Activated CD8-positive, alpha-beta memory T cell treated with anti-CD3 and anti-CD28 coated beads, Interleukin-2, amount 50 U/mL, for 48 hours (primary cell): ENCODE results near the gene YARS2.
"Not testable (repeated sequence)": the region's sequence is repeated elsewhere in the genome, so short reads cannot be mapped to it uniquely, and the experiment has no call there.

ENCODE experiments used
- DNase-seq: peaks from one replicate; pipeline ENCODE4 v3.0.0-alpha.2; 2020

Gene YARS2

GRCh38 chr12:32743264-32743663 lies 12.4 kb downstream of the YARS2 start:
- DNase-seq, result no peak

DNA sequence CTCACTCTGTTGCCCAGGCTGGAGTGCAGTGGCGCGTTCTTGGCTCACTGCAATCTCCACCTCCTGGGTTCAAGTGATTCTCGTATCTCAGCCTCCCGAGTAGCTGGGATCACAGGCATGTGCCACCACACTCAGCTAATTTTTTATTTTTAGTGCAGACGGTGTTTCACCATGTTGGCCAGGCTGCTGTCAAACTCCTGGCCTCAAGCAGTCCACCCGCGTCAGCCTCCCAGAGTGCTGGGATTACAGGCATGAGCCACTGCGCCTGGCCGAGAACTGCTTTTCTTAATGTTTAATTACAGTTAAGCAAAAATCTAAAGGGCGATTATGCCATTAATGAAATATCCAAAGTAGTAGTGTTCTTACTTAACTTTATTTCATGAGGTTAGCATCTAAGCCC lies 13.6 kb downstream of the YARS2 start:
- no peak for DNase-seq

- no peak for DNase-seq
These were observed 16.4 kb downstream of the YARS2 start for GRCh38 chr12:32739279-32739678.

DNA sequence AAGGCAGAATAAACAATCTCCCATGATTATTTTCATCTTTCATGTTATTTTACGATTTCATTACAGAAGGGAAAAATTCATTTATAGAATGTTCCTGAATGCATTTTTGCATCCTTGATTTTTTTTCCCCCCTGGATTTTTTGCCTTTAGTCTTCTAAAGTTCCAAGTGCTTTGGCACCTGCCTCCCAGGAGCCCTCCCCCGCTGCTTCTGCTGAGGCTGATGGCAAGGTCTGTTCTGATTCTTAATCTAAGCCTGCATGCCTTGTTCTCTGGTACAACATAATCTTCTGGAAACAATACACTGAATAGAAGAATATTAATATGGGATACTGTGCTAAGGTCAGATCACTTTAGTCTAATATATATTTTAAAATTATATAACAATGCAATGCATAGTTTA lies 18.0 kb downstream of the YARS2 start:
- no peak for DNase-seq

DNA sequence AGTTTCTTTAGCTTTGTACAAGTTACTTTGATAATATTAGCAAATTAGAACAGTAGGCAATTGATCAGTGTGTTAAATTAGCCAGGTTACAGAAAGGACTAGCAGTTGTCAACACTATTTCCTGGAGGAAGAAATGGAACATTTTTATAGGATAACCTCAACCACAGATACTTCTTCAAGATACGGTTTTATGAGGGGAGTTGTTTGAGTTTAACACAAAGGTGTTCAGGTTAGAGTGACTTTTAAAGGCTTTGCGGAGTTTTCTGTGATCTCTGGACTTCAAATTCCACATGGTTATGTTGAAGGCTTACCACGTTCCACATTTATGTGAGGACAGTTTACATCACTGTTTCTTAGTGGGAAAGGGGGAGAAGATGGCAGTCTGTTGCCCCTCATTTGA lies 19.3 kb downstream of the YARS2 start:
- no peak for DNase-seq

- DNase-seq, result no peak
These were observed 20.7 kb downstream of the YARS2 start for GRCh38 chr12:32734952-32735351.

- DNase-seq, result no peak
These were observed 28.5 kb downstream of the YARS2 start for GRCh38 chr12:32727237-32727636.

DNA sequence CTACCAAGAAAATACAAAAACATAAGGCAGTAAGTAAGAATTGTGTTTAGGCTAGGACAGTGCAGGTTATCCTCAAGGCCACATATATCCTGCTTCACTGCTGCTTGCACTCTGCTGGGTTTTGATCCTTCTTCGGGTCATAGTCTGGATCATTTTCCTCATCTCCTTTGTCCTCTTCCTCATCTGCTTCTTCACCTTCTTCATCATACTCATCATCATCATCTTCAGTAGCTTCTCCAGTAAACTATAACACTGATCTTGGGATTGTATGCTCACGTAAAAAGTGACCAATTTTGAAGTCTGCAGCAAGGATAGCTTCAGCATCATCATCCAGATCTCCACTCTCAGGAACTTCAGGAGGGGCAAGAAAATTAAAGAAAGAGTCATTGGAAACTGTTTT lies 29.4 kb downstream of the YARS2 start:
- DNase-seq, result no peak

GRCh38 chr12:32725308-32725707 lies 30.4 kb downstream of the YARS2 start:
- not testable (repeated sequence) for DNase-seq

DNA sequence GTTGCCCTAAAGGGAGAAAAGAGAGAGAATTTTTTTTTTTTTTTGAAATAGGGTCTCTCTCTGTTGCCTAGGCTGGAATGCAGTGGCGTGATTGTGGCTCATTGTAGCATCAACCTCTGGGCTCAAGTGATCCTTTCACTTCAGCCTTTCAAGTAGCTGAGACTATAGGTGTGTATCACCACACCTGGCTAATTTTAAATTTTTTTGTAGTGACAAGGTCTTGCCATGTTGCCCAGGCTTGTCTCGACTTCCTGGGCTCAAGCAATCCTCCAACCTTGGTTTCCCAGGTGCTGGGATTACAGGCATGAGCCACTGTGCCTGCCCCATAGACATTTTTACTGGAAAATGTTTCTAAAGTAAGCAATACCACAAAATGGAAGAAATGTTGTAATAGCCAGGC lies 36.8 kb downstream of the YARS2 start:
- DNase-seq, result no peak

DNA sequence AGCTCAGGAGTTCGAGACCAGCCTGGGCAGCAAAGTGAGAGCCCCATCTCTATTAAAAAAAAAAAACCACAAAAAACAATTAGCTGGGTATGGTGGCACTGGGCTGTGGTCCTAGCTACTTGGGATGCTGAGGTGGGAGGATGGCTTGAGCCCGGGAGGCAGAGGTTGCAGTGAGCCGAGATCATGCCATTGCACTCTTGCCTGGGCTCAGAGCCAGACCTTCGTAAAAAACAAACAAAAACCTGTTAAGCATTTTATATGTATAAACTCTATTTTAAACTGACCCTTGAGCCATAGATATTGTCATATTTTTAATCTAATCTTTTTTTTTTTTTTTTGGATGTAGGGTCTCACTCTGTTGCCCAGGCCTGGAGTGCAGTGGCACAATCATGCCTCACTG lies 40.9 kb downstream of the YARS2 start:
- no peak for DNase-seq

GRCh38 chr12:32708926-32709325 lies 46.8 kb downstream of the YARS2 start:
- no peak for DNase-seq

DNA sequence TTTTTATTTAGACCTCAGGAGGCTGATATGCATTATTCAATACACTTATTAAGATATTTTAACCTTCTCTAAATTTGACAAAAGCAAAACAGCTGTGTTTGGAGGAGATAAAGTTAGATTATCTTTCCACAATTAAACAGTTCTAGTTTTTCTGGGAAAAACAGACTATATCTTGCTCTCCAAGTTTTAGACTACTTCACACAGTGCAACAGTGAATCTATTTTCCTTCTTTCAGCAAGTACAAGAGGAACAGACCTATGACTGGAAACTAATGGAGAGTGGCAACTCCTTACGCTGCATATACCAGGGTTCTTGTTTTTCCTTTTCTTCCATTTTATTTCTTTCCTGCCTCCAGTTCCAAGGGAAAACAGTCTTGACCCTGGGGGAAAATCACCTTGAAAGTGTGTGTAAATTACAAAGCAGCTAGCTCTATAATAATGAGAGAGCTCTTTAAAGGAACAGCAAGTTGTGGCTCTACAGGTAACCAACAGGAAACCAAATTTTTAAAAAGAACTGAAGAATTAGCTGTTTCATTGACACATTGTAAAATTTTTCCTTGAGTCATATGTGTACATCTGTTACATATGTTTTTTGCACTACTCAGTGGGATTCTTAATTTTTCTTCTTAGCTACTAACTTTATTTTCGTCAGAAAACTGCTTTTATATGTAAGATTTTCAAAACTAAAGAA lies 49.2 kb downstream of the YARS2 start:
- DNase-seq, result no peak

DNA sequence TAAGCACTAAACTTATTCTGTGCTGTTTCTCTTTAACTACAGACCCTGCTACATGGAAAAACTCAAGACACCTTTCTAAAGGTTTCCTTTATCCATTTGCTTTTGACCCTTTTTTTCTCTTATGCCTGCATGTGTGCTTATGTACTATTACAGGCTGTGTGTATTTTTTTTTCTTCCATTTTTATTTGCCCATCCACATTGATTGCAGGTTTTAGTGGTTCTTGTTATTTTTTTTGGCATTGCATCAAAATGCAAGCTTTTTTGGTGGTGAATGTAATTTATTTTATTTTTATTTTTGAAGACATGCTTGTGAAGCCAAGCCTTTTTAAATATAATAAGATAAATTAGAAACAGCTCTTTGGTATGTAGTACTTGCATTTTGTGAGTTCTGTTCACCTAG lies 49.9 kb downstream of the YARS2 start:
- no peak for DNase-seq

DNA sequence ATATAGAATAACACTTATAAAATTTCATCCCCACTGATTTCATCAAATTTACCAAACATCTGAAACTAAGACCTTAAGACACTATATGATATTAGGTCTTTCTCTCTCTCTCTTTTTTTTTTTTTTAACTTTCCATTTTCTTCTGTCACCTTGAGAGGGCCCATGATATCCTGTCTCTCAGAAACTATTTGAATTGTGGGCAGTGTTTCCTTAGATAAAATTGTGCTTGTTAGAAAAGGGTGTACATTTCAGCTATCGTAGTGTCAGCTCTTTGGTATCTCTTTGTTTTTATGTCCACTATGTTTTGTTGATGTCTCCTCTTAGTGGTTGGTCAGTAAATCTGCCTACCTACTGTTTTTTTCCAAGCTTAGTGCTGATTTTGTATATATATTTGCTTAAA lies 52.8 kb downstream of the YARS2 start:
- DNase-seq, result no peak

DNA sequence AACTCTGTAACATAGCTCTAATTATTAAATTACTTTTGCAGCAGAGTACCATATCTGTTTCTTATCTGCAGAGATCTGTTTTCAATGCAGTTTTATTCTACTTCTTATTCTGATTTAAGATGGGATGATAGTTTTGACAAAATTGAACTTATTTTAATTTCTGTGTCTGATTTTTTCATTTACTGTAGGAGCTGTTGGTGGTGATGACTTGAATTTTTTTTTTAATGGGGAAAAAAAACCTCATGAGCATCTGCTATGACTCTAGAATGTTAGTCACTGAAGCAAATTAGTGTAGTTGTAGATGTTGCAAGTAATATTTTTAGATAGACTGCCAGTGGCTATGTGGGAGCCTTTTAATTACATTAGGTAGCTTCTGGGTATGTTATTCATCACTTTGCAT lies 53.2 kb downstream of the YARS2 start:
- DNase-seq, result no peak

DNA sequence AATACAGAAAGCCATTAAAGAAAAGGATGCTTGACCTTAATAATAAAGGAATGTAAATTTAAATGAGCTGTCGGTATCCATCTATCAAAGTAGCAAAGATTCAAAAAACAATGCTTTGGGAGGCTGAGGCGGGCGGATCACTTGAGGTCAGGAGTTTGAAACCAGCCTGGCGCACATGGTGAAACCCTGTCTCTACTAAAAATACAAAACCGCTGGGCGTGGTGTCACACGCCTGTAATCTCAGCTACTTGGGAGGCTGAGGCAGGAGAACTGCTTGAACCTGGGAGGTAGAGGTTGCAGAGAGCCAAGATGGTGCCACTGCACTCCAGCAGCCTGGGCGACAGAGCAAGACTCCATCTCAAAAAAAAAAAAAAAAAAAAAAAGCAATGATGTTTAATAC lies 56.3 kb downstream of the YARS2 start:
- not testable (repeated sequence) for DNase-seq

DNA sequence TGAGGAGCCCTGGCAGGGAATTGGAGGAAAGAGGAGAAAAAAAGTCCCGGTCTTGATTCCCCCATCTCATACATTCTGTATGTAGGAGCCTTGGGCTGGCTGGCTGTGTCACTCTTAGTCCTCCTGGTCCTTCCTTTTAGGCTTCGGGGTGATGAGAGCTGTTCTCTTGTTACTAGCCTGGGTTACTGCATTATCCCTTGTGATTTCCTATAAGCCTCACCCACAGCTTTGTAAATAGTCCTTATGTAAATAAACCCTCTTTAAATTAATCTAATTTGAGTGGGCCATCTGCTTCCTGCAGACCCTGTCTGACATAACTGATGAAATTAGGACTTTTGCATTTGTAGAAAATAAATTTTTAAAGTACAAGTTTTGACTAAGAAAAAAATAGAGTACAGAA lies 57.4 kb downstream of the YARS2 start:
- DNase-seq, result no peak

GRCh38 chr12:32697445-32697844 lies 58.3 kb downstream of the YARS2 start:
- DNase-seq, result no peak
